GM12878 (cell line): Measurements from ENCODE around the gene SLC24A3. TPM values are rescaled to one million over a fixed set of nuclear protein-coding genes. Genes with fewer than 3 reads are reported as not detected.

Experiments
- ATAC-seq: fragments of 200-7000 bp; cut with Tn5 transposase; 3 replicates; pipeline ENCODE4 v1.9.1; 2020; ENCODE audit warnings: mild to moderate bottlenecking, moderate library complexity
- BruUV-seq: library from RNA; stranded (reverse); fragments of 400-500 nt; replicated peaks from 2 replicates; lab custom pipeline; 2021; lab: Mats Ljungman, UMichigan
- CTCF ChIA-PET: fragments of 300-600 bp; sonication (Branson Sonifier 250); formaldehyde crosslinking; extraction: SDS; loops from one replicate; lab custom pipeline; 2021; ENCODE audit warnings: inconsistent platforms; lab: Yijun Ruan, JAX
- POLR2A ChIA-PET: fragments of 350-600 bp; formaldehyde crosslinking; extraction: SDS; loops from one replicate; lab custom pipeline; 2021; ENCODE audit warnings: inconsistent platforms; lab: Charles Lee
- RAD21 ChIA-PET: fragments of 300-600 bp; sonication (Branson Sonifier 250); formaldehyde crosslinking; loops from one replicate; lab custom pipeline; 2023; ENCODE audit warnings: antibody characterized with exemption; ENCODE audit not compliant: unreplicated experiment; lab: Charles Lee
- SMC1A ChIA-PET: fragments of 300-600 bp; sonication (Branson Sonifier 250); formaldehyde crosslinking; loops from one replicate; lab custom pipeline; 2023; ENCODE audit not compliant: unreplicated experiment, uncharacterized antibody; lab: Charles Lee
- DNase-seq: peaks from one replicate; pipeline ENCODE4 v3.0.0-alpha.2; 2011; ENCODE audit warnings: low read depth, low spot score
- FAIRE-seq: peaks from 3 replicates; lab custom pipeline; 2011; peaks lifted over from hg19 to GRCh38; lab: Jason Lieb, UNC
- H2AFZ ChIP-seq: 2 replicates; pipeline ENCODE4 v1.6.0; 2011; ENCODE audit warnings: low read depth, low read length, control low read depth; ENCODE audit not compliant: control insufficient read depth
- H3K27ac ChIP-seq: 2 replicates; pipeline ENCODE4 v1.5.1; 2011; ENCODE audit warnings: control low read depth; ENCODE audit not compliant: control insufficient read depth, insufficient read depth
- H3K27me3 ChIP-seq, 2 experiments: replicated peaks in 1 of 2; 2 replicates each; pipeline versions ENCODE4 v1.6.0 to v1.6.1; 2011; ENCODE audit warnings: low read length in 1 of 2; ENCODE audit not compliant: control insufficient read depth in 2 of 2, insufficient read depth in 2 of 2
- H3K36me3 ChIP-seq, 2 experiments: 2 replicates each; pipeline ENCODE4 v1.5.1; 2011; ENCODE audit warnings: low read length in 1 of 2; ENCODE audit not compliant: control insufficient read depth in 2 of 2, insufficient read depth in 2 of 2
- H3K4me1 ChIP-seq: 2 replicates; pipeline ENCODE4 v1.6.1; 2011; ENCODE audit warnings: mild to moderate bottlenecking, low read length, moderate library complexity, mixed read lengths; ENCODE audit not compliant: control insufficient read depth, insufficient read depth
- H3K4me2 ChIP-seq: 2 replicates; pipeline ENCODE4 v1.6.0; 2011; ENCODE audit warnings: control low read depth; ENCODE audit not compliant: control insufficient read depth, insufficient read depth
- H3K4me3 ChIP-seq: fragments of 200-600 bp; sonication (generic); 2 replicates; pipeline ENCODE4 v1.5.1; 2016
- H3K79me2 ChIP-seq: 2 replicates; pipeline ENCODE4 v1.6.0; 2011; ENCODE audit warnings: low read length; ENCODE audit not compliant: control insufficient read depth, insufficient read depth
- H3K9ac ChIP-seq: 2 replicates; pipeline ENCODE4 v1.8.0; 2011; ENCODE audit warnings: low read length, control low read depth, mixed read lengths; ENCODE audit not compliant: control insufficient read depth, insufficient read depth
- H3K9me3 ChIP-seq: replicated peaks from 3 replicates; pipeline ENCODE4 v1.5.1; 2011; ENCODE audit warnings: mild to moderate bottlenecking, low read length; ENCODE audit not compliant: control insufficient read depth, insufficient read depth
- H4K20me1 ChIP-seq: 2 replicates; pipeline ENCODE4 v1.6.0; 2011; ENCODE audit not compliant: control insufficient read depth, insufficient read depth
- BHLHE40 ChIP-seq, 2 experiments: fragments of 450-650 bp in 1 of 2; IDR thresholded peaks; 2 replicates each; pipeline ENCODE4 v1.6.1; 2011 to 2017; ENCODE audit warnings: low read depth in 2 of 2, borderline replicate concordance in 1 of 2, improper control_type of control experiment in 1 of 2, low read length in 1 of 2, mild to moderate bottlenecking in 1 of 2
- HDAC6 ChIP-seq: fragments of 200-600 bp; sonication (generic); IDR thresholded peaks from one replicate; pipeline ENCODE4 v1.8.0; 2017; ENCODE audit warnings: antibody characterized with exemption; ENCODE audit not compliant: unreplicated experiment
- IKZF2 ChIP-seq, 2 experiments: fragments of 450-650 bp; IDR thresholded peaks; 2 replicates each; pipeline ENCODE4 v1.6.1; 2017; ENCODE audit warnings: mild to moderate bottlenecking in 2 of 2, moderate library complexity in 2 of 2
- RB1 ChIP-seq: fragments of 450-650 bp; formaldehyde crosslinking; IDR thresholded peaks from 2 replicates; pipeline ENCODE4 v1.6.1; 2017; ENCODE audit warnings: mild to moderate bottlenecking, borderline replicate concordance
- RUNX3 ChIP-seq: IDR thresholded peaks from 2 replicates; pipeline ENCODE4 v1.6.1; 2012; ENCODE audit warnings: low read length, inconsistent platforms
- TCF3 ChIP-seq: IDR thresholded peaks from 2 replicates; pipeline ENCODE4 v1.6.1; 2012; ENCODE audit warnings: low read depth, mild to moderate bottlenecking, low read length, borderline replicate concordance; ENCODE audit not compliant: insufficient read depth
- TCF7 ChIP-seq: IDR thresholded peaks from 2 replicates; pipeline ENCODE4 v1.6.1; 2014; ENCODE audit warnings: antibody characterized with exemption, borderline replicate concordance
- ZNF24 ChIP-seq: fragments of 450-650 bp; IDR thresholded peaks from 2 replicates; pipeline ENCODE4 v1.6.1; 2017; ENCODE audit warnings: antibody characterized with exemption, mild to moderate bottlenecking
- WGBS: methylation state at CpG from one replicate; pipeline ENCODE4 v1.1.6; 2016; ENCODE audit warnings: low lambda C conversion rate; ENCODE audit not compliant: insufficient replicate concordance, insufficient coverage; ENCODE audit errors: missing lambda C conversion rate; 5-methylcytosine and 5-hydroxymethylcytosine counted together
- in situ Hi-C: fragments of 300-500 bp; cut with MboI; formaldehyde crosslinking; loops from 9 replicates; pipeline ENCODE4 v1.14.3; 2018; ENCODE audit warnings: mixed read lengths
- intact Hi-C: fragments of 100-400 bp; cut with micrococcal nuclease; formaldehyde crosslinking; loops from one replicate; pipeline ENCODE4 v1.14.2; 2022; ENCODE audit not compliant: unreplicated experiment
- polyA plus RNA-seq, 11 experiments: library from polyadenylated mRNA; depleted of rRNA in 4 of 11; unstranded in 6 of 11; stranded (reverse) in 5 of 11; fragments of >200 nt; fragmentation: Nextera tagmentation in 4 of 11; fragmentation: Illumina TruSeq in 1 of 11; extraction: Ambion mirVana in 4 of 11; extraction: Trizol in 1 of 11; gene quantifications; 1 replicate in 1 of 11; 2 replicates in 10 of 11; pipeline versions ENCODE4 v1.2.1 to v1.2.3, GENCODE V29; 2011 to 2016; ENCODE audit warnings: inconsistent platforms in 2 of 11, missing spikeins in 2 of 11, low read depth in 1 of 11
- total RNA-seq, 4 experiments: library from RNA; depleted of rRNA in 3 of 4; stranded (reverse); fragments of >200 nt in 3 of 4; fragmentation: Illumina TruSeq in 1 of 4; extraction: Trizol in 1 of 4; gene quantifications; 2 replicates each; pipeline versions ENCODE4 v1.2.1 to v1.2.3, GENCODE V29; 2013 to 2021
- TF ChIP-seq, protein P1 (sequence below): fragments of 450-650 bp; IDR thresholded peaks from 2 replicates; pipeline ENCODE4 v1.6.1; 2016; ENCODE audit warnings: mild to moderate bottlenecking
- TF ChIP-seq, protein P2 (sequence below): IDR thresholded peaks from 2 replicates; pipeline ENCODE4 v1.6.1; 2012; ENCODE audit warnings: improper control_type of control experiment, low read depth, low read length; ENCODE audit not compliant: insufficient replicate concordance
- TF ChIP-seq, protein P3 (sequence below), 3 experiments: IDR thresholded peaks in 2 of 3; conservative IDR thresholded peaks in 1 of 3; 2 replicates each; pipeline ENCODE4 v1.5.1; 2011; ENCODE audit warnings: low read depth in 3 of 3, low read length in 3 of 3, mild to moderate bottlenecking in 3 of 3, control low read depth in 2 of 3, moderate library complexity in 2 of 3, inconsistent platforms in 1 of 3, mixed read lengths in 1 of 3; ENCODE audit not compliant: control insufficient read depth in 2 of 3, insufficient read depth in 1 of 3; ENCODE audit errors: extremely low read depth in 1 of 3

SLC24A3 gene
- total and polyA plus RNA-seq, 10 of the 15 experiments (the other 5 are each of a cell fraction or from before 2014, with no cell fraction given) = 0.04 TPM; not detected in 9

DNA sequence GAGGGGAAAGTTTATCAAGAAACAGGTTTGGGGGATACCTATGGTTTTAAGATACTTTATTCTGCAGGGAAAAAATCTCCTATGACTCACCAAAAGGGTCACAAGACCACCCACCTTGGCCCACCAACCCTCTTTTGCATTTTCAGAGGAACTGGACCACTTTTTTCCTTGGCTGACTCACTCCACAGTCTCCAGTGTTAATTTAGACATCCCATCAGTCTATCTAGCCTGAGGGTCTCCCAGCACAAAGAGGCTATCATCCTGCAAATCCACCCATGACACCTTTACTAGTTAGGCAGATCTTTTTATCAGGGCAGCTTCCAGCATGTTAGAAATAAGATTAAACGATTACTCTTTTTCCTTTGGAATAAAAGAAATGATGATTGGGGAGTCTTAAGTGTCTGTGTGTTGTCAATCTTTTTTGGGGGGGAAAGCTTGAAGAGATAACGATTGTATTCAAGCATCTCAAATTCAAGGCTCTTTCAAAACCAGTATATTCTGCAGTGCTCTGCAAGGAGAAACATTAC, 407.5 kb downstream of the SLC24A3 start:
- Histone ChIP-seq H3K27me3 (no peaks in the 10 kb centered on the region; a peak in 1 of 4 replicates), H3K79me2 (no peaks in the 10 kb centered on the region), H2AFZ (no peak overlapping the region), H3K4me3 (no peak overlapping the region), H3K4me1 (no peaks in the 10 kb centered on the region), H4K20me1 (no peaks in the 10 kb centered on the region), H3K9me3 (no peaks in the 10 kb centered on the region), H3K9ac (no peak overlapping the region), H3K27ac (no peak overlapping the region), H3K4me2 (no peak overlapping the region), H3K36me3 (no peaks in the 10 kb centered on the region)
- in situ Hi-C loops (no loop called here), intact Hi-C loops (no loop called here)
- BruUV-seq = no TSS peak
- FAIRE-seq (no peak), DNase-seq (no peak), ATAC-seq (no peak)
- ChIA-PET RAD21 (interaction anchor here (1.0 kb wide), 1 partner anchor 9 kb away, joined by 6 read pairs; no protein-coding TSS in a partner anchor), SMC1A (interaction anchor here (1.0 to 1.6 kb wide), 2 partner anchors 9 to 10 kb away, joined by 3 to 7 read pairs; no protein-coding TSS in a partner anchor), POLR2A (no interaction called here), CTCF (interaction anchor here (1.0 to 2.8 kb wide), 2 partner anchors 9 to 13 kb away, joined by 3 to 27 read pairs; no protein-coding TSS in a partner anchor)
- no peak for TF ChIP-seq ZNF24
- no peak for TF ChIP-seq RB1
- TF ChIP-seq, protein P1, sequence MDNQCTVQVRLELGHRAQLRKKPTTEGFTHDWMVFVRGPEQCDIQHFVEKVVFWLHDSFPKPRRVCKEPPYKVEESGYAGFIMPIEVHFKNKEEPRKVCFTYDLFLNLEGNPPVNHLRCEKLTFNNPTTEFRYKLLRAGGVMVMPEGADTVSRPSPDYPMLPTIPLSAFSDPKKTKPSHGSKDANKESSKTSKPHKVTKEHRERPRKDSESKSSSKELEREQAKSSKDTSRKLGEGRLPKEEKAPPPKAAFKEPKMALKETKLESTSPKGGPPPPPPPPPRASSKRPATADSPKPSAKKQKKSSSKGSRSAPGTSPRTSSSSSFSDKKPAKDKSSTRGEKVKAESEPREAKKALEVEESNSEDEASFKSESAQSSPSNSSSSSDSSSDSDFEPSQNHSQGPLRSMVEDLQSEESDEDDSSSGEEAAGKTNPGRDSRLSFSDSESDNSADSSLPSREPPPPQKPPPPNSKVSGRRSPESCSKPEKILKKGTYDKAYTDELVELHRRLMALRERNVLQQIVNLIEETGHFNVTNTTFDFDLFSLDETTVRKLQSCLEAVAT = no peak
- no peak for TF ChIP-seq TCF7
- TF ChIP-seq, protein P2, sequence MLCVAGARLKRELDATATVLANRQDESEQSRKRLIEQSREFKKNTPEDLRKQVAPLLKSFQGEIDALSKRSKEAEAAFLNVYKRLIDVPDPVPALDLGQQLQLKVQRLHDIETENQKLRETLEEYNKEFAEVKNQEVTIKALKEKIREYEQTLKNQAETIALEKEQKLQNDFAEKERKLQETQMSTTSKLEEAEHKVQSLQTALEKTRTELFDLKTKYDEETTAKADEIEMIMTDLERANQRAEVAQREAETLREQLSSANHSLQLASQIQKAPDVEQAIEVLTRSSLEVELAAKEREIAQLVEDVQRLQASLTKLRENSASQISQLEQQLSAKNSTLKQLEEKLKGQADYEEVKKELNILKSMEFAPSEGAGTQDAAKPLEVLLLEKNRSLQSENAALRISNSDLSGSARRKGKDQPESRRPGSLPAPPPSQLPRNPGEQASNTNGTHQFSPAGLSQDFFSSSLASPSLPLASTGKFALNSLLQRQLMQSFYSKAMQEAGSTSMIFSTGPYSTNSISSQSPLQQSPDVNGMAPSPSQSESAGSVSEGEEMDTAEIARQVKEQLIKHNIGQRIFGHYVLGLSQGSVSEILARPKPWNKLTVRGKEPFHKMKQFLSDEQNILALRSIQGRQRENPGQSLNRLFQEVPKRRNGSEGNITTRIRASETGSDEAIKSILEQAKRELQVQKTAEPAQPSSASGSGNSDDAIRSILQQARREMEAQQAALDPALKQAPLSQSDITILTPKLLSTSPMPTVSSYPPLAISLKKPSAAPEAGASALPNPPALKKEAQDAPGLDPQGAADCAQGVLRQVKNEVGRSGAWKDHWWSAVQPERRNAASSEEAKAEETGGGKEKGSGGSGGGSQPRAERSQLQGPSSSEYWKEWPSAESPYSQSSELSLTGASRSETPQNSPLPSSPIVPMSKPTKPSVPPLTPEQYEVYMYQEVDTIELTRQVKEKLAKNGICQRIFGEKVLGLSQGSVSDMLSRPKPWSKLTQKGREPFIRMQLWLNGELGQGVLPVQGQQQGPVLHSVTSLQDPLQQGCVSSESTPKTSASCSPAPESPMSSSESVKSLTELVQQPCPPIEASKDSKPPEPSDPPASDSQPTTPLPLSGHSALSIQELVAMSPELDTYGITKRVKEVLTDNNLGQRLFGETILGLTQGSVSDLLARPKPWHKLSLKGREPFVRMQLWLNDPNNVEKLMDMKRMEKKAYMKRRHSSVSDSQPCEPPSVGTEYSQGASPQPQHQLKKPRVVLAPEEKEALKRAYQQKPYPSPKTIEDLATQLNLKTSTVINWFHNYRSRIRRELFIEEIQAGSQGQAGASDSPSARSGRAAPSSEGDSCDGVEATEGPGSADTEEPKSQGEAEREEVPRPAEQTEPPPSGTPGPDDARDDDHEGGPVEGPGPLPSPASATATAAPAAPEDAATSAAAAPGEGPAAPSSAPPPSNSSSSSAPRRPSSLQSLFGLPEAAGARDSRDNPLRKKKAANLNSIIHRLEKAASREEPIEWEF = no peak
- no peak for TF ChIP-seq BHLHE40 (IDR thresholded peaks at IDR 0.05; ENCODE audit: borderline replicate concordance in 1 of 2, low read depth in 2 of 2, low read length in 1 of 2)
- no peak for TF ChIP-seq TCF3
- TF ChIP-seq, protein P3, sequence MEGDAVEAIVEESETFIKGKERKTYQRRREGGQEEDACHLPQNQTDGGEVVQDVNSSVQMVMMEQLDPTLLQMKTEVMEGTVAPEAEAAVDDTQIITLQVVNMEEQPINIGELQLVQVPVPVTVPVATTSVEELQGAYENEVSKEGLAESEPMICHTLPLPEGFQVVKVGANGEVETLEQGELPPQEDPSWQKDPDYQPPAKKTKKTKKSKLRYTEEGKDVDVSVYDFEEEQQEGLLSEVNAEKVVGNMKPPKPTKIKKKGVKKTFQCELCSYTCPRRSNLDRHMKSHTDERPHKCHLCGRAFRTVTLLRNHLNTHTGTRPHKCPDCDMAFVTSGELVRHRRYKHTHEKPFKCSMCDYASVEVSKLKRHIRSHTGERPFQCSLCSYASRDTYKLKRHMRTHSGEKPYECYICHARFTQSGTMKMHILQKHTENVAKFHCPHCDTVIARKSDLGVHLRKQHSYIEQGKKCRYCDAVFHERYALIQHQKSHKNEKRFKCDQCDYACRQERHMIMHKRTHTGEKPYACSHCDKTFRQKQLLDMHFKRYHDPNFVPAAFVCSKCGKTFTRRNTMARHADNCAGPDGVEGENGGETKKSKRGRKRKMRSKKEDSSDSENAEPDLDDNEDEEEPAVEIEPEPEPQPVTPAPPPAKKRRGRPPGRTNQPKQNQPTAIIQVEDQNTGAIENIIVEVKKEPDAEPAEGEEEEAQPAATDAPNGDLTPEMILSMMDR (IDR thresholded peaks at IDR 0.05 in 2 of 3, conservative IDR thresholded peaks at IDR 0.05 in 1 of 3; ENCODE audit: control insufficient read depth in 2 of 3, extremely low read depth in 1 of 3, insufficient read depth in 1 of 3, low read depth in 3 of 3, low read length in 3 of 3) = no peak
- TF ChIP-seq RUNX3 = no peak
- no peak for TF ChIP-seq IKZF2 (IDR thresholded peaks at IDR 0.05)
- TF ChIP-seq HDAC6 = no peak
- WGBS = 8% methylated on average over 2 of the region's 2 CpGs
